GM12878 (cell line): ENCODE data around the gene ADAMTS19. TPM values are rescaled to one million over a fixed set of nuclear protein-coding genes. Genes with fewer than 3 reads are reported as not detected.

Experiments
- ATAC-seq: fragments of 200-7000 bp; cut with Tn5 transposase; 3 replicates; pipeline ENCODE4 v1.9.1; 2020; ENCODE audit warnings: mild to moderate bottlenecking, moderate library complexity
- BruUV-seq: library from RNA; stranded (reverse); fragments of 400-500 nt; replicated peaks from 2 replicates; lab custom pipeline; 2021; lab: Mats Ljungman, UMichigan
- CTCF ChIA-PET: fragments of 300-600 bp; sonication (Branson Sonifier 250); formaldehyde crosslinking; extraction: SDS; loops from one replicate; lab custom pipeline; 2021; ENCODE audit warnings: inconsistent platforms; lab: Yijun Ruan, JAX
- POLR2A ChIA-PET: fragments of 350-600 bp; formaldehyde crosslinking; extraction: SDS; loops from one replicate; lab custom pipeline; 2021; ENCODE audit warnings: inconsistent platforms; lab: Charles Lee
- RAD21 ChIA-PET: fragments of 300-600 bp; sonication (Branson Sonifier 250); formaldehyde crosslinking; loops from one replicate; lab custom pipeline; 2023; ENCODE audit warnings: antibody characterized with exemption; ENCODE audit not compliant: unreplicated experiment; lab: Charles Lee
- SMC1A ChIA-PET: fragments of 300-600 bp; sonication (Branson Sonifier 250); formaldehyde crosslinking; loops from one replicate; lab custom pipeline; 2023; ENCODE audit not compliant: unreplicated experiment, uncharacterized antibody; lab: Charles Lee
- DNase-seq: peaks from one replicate; pipeline ENCODE4 v3.0.0-alpha.2; 2011; ENCODE audit warnings: low read depth, low spot score
- FAIRE-seq: peaks from 3 replicates; lab custom pipeline; 2011; peaks lifted over from hg19 to GRCh38; lab: Jason Lieb, UNC
- H2AFZ ChIP-seq: 2 replicates; pipeline ENCODE4 v1.6.0; 2011; ENCODE audit warnings: low read depth, low read length, control low read depth; ENCODE audit not compliant: control insufficient read depth
- H3K27ac ChIP-seq: 2 replicates; pipeline ENCODE4 v1.5.1; 2011; ENCODE audit warnings: control low read depth; ENCODE audit not compliant: control insufficient read depth, insufficient read depth
- H3K27me3 ChIP-seq, 2 experiments: replicated peaks in 1 of 2; 2 replicates each; pipeline versions ENCODE4 v1.6.0 to v1.6.1; 2011; ENCODE audit warnings: low read length in 1 of 2; ENCODE audit not compliant: control insufficient read depth in 2 of 2, insufficient read depth in 2 of 2
- H3K36me3 ChIP-seq, 2 experiments: 2 replicates each; pipeline ENCODE4 v1.5.1; 2011; ENCODE audit warnings: low read length in 1 of 2; ENCODE audit not compliant: control insufficient read depth in 2 of 2, insufficient read depth in 2 of 2
- H3K4me1 ChIP-seq: 2 replicates; pipeline ENCODE4 v1.6.1; 2011; ENCODE audit warnings: mild to moderate bottlenecking, low read length, moderate library complexity, mixed read lengths; ENCODE audit not compliant: control insufficient read depth, insufficient read depth
- H3K4me2 ChIP-seq: 2 replicates; pipeline ENCODE4 v1.6.0; 2011; ENCODE audit warnings: control low read depth; ENCODE audit not compliant: control insufficient read depth, insufficient read depth
- H3K4me3 ChIP-seq: fragments of 200-600 bp; sonication (generic); 2 replicates; pipeline ENCODE4 v1.5.1; 2016
- H3K79me2 ChIP-seq: 2 replicates; pipeline ENCODE4 v1.6.0; 2011; ENCODE audit warnings: low read length; ENCODE audit not compliant: control insufficient read depth, insufficient read depth
- H3K9ac ChIP-seq: 2 replicates; pipeline ENCODE4 v1.8.0; 2011; ENCODE audit warnings: low read length, control low read depth, mixed read lengths; ENCODE audit not compliant: control insufficient read depth, insufficient read depth
- H3K9me3 ChIP-seq: replicated peaks from 3 replicates; pipeline ENCODE4 v1.5.1; 2011; ENCODE audit warnings: mild to moderate bottlenecking, low read length; ENCODE audit not compliant: control insufficient read depth, insufficient read depth
- H4K20me1 ChIP-seq: 2 replicates; pipeline ENCODE4 v1.6.0; 2011; ENCODE audit not compliant: control insufficient read depth, insufficient read depth
- MEF2B ChIP-seq: fragments of 450-650 bp; IDR thresholded peaks from 2 replicates; pipeline ENCODE4 v1.6.1; 2018; ENCODE audit warnings: mild to moderate bottlenecking, moderate library complexity; ENCODE audit not compliant: partially characterized antibody, poor library complexity, severe bottlenecking
- MXI1 ChIP-seq: fragments of 150-350 bp; IDR thresholded peaks from 2 replicates; pipeline ENCODE4 v1.6.1; 2011; ENCODE audit warnings: low read depth, mild to moderate bottlenecking, inconsistent platforms, low read length, improper control_type of control experiment
- SMC3 ChIP-seq: IDR thresholded peaks from 2 replicates; pipeline ENCODE4 v1.6.1; 2011; ENCODE audit warnings: low read length, improper control_type of control experiment, borderline replicate concordance
- SPI1 ChIP-seq: IDR thresholded peaks from 2 replicates; pipeline ENCODE4 v1.6.1; 2011; ENCODE audit warnings: low read depth, mild to moderate bottlenecking, low read length, moderate library complexity, borderline replicate concordance; ENCODE audit not compliant: insufficient read depth
- ZNF384 ChIP-seq: IDR thresholded peaks from 2 replicates; pipeline ENCODE4 v1.6.1; 2012; ENCODE audit warnings: low read depth, mild to moderate bottlenecking, low read length, improper control_type of control experiment, borderline replicate concordance
- ZSCAN29 ChIP-seq: fragments of 450-650 bp; IDR thresholded peaks from 2 replicates; pipeline ENCODE4 v1.6.1; 2017; ENCODE audit warnings: mild to moderate bottlenecking, moderate library complexity
- WGBS: methylation state at CpG from one replicate; pipeline ENCODE4 v1.1.6; 2016; ENCODE audit warnings: low lambda C conversion rate; ENCODE audit not compliant: insufficient replicate concordance, insufficient coverage; ENCODE audit errors: missing lambda C conversion rate; 5-methylcytosine and 5-hydroxymethylcytosine counted together
- in situ Hi-C: fragments of 300-500 bp; cut with MboI; formaldehyde crosslinking; loops from 9 replicates; pipeline ENCODE4 v1.14.3; 2018; ENCODE audit warnings: mixed read lengths
- intact Hi-C: fragments of 100-400 bp; cut with micrococcal nuclease; formaldehyde crosslinking; loops from one replicate; pipeline ENCODE4 v1.14.2; 2022; ENCODE audit not compliant: unreplicated experiment
- polyA plus RNA-seq, 11 experiments: library from polyadenylated mRNA; depleted of rRNA in 4 of 11; unstranded in 6 of 11; stranded (reverse) in 5 of 11; fragments of >200 nt; fragmentation: Nextera tagmentation in 4 of 11; fragmentation: Illumina TruSeq in 1 of 11; extraction: Ambion mirVana in 4 of 11; extraction: Trizol in 1 of 11; gene quantifications; 1 replicate in 1 of 11; 2 replicates in 10 of 11; pipeline versions ENCODE4 v1.2.1 to v1.2.3, GENCODE V29; 2011 to 2016; ENCODE audit warnings: inconsistent platforms in 2 of 11, missing spikeins in 2 of 11, low read depth in 1 of 11
- total RNA-seq, 4 experiments: library from RNA; depleted of rRNA in 3 of 4; stranded (reverse); fragments of >200 nt in 3 of 4; fragmentation: Illumina TruSeq in 1 of 4; extraction: Trizol in 1 of 4; gene quantifications; 2 replicates each; pipeline versions ENCODE4 v1.2.1 to v1.2.3, GENCODE V29; 2013 to 2021
- TF ChIP-seq, protein P1 (sequence below): IDR thresholded peaks from 2 replicates; pipeline ENCODE4 v1.6.1; 2012; ENCODE audit warnings: mild to moderate bottlenecking, low read depth, low read length
- TF ChIP-seq, protein P2 (sequence below): IDR thresholded peaks from 2 replicates; pipeline ENCODE4 v1.6.1; 2011; ENCODE audit warnings: low read depth, mild to moderate bottlenecking, low read length, moderate library complexity, borderline replicate concordance; ENCODE audit errors: extremely low read depth
- TF ChIP-seq, protein P3 (sequence below): fragments of 450-650 bp; IDR thresholded peaks from 2 replicates; pipeline ENCODE4 v1.6.1; 2014; ENCODE audit warnings: mild to moderate bottlenecking

The ADAMTS19 gene
- total and polyA plus RNA-seq, 10 of the 15 experiments (the other 5 are each of a cell fraction or from before 2014, with no cell fraction given) = not detected

DNA sequence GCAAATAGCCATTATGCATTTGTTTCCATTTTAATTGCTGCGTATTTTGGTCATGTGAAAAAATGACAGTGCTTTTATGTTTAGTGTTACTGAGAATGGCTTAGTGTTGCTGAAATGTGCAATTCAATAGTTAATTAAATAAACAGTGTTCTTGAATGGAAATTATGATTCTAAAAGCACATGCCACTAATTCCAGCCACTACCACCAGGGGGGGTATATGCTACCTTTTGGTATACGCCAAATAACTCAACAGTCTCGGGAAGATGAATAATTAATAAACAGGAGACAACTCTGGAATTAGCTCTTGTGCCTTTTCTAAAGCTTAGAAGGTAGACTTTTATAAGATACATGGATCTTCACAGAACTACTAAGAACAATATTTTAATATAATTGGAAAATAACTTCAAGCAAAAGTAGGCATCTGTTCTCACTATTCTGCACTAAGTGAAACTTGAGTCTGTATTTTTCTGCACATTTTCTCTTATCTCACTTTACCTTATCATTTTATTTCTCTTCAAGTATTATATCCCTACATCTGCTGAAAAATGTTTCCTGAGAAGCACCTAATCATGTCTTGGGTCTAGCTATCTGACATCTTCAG, 204.3 kb downstream of the ADAMTS19 start (continued):
- TF ChIP-seq, protein P1, sequence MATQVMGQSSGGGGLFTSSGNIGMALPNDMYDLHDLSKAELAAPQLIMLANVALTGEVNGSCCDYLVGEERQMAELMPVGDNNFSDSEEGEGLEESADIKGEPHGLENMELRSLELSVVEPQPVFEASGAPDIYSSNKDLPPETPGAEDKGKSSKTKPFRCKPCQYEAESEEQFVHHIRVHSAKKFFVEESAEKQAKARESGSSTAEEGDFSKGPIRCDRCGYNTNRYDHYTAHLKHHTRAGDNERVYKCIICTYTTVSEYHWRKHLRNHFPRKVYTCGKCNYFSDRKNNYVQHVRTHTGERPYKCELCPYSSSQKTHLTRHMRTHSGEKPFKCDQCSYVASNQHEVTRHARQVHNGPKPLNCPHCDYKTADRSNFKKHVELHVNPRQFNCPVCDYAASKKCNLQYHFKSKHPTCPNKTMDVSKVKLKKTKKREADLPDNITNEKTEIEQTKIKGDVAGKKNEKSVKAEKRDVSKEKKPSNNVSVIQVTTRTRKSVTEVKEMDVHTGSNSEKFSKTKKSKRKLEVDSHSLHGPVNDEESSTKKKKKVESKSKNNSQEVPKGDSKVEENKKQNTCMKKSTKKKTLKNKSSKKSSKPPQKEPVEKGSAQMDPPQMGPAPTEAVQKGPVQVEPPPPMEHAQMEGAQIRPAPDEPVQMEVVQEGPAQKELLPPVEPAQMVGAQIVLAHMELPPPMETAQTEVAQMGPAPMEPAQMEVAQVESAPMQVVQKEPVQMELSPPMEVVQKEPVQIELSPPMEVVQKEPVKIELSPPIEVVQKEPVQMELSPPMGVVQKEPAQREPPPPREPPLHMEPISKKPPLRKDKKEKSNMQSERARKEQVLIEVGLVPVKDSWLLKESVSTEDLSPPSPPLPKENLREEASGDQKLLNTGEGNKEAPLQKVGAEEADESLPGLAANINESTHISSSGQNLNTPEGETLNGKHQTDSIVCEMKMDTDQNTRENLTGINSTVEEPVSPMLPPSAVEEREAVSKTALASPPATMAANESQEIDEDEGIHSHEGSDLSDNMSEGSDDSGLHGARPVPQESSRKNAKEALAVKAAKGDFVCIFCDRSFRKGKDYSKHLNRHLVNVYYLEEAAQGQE = no peak
- no peak for TF ChIP-seq ZSCAN29
- TF ChIP-seq MEF2B = no peak
- no peak for TF ChIP-seq ZNF384
- TF ChIP-seq SMC3 = peak; percentile 59; the same call in 1 of the 2 replicates
- TF ChIP-seq SPI1 = no peak

DNA sequence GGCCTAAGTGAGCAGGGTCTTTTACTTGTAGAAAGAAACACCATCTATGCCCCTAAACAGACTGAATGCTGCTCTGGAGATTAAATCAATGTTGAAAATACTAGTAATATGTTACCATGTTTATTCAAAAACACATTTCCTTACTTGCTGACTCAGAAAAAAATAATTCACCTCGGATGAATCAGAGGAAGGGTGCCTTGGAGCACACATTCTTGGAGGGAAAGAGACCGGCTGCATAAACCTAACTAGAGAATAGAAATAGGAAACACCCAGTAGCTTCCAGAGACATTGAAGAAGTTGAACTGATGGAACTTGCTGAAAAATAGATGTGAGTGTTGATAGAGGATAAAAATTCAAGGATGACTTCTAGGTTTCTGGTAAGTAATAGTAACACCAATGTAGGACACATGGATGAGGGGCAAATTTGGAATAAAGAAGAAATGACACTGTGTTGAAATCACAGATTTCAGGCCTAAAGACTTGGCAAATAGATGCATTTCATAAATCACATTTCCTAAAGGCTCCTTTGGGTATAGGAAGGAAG, 210.9 kb downstream of the ADAMTS19 start:
- Histone ChIP-seq H3K4me1 (no peaks in the 10 kb centered on the region), H3K9me3 (no peaks in the 10 kb centered on the region), H3K4me2 (no peak overlapping the region), H4K20me1 (no peaks in the 10 kb centered on the region), H2AFZ (no peak overlapping the region), H3K27me3 (no peaks in the 10 kb centered on the region), H3K79me2 (no peaks in the 10 kb centered on the region), H3K4me3 (no peak overlapping the region), H3K27ac (no peak overlapping the region), H3K9ac (no peak overlapping the region), H3K36me3 (no peaks in the 10 kb centered on the region)
- in situ Hi-C loops = no loop called here
- ATAC-seq (no peak), FAIRE-seq (no peak), DNase-seq (no peak)
- RAD21 ChIA-PET = no interaction called here
- SMC1A ChIA-PET = no interaction called here
- no TSS peak for BruUV-seq
- whole genome bisulfite sequencing = 43% methylated on average over 2 of the region's 2 CpGs
- CTCF ChIA-PET = no interaction called here
- POLR2A ChIA-PET = no interaction called here
- intact Hi-C loops = no loop called here
- TF ChIP-seq, protein P2, sequence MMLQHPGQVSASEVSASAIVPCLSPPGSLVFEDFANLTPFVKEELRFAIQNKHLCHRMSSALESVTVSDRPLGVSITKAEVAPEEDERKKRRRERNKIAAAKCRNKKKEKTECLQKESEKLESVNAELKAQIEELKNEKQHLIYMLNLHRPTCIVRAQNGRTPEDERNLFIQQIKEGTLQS = no peak
- TF ChIP-seq, protein P3, sequence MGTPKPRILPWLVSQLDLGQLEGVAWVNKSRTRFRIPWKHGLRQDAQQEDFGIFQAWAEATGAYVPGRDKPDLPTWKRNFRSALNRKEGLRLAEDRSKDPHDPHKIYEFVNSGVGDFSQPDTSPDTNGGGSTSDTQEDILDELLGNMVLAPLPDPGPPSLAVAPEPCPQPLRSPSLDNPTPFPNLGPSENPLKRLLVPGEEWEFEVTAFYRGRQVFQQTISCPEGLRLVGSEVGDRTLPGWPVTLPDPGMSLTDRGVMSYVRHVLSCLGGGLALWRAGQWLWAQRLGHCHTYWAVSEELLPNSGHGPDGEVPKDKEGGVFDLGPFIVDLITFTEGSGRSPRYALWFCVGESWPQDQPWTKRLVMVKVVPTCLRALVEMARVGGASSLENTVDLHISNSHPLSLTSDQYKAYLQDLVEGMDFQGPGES = no peak
- TF ChIP-seq ZNF384 = no peak
- TF ChIP-seq MXI1 = no peak
- TF ChIP-seq, protein P1 = no peak
